Stimulated activated CD4-positive, alpha-beta T cell treated with anti-CD3 and anti-CD28 coated beads, Interleukin-2, amount 100 ng/mL, for 24 hours (primary cell): Measurements from ENCODE around the gene RAB36.
A peak's percentile ranks its signal among the peaks of the same experiment; 100 is the strongest.

Source experiments
- DNase-seq, 2 donors: peaks; one replicate each; pipeline ENCODE4 v3.0.0-alpha.2; 2020

The RAB36 gene

GRCh38 chr22:23144932-23145877, at the start of gene RAB36:
Gene RAB36, plus strand, starts transcription at chr22:23145477. Its CDS starts 1,140 bp downstream, at chr22:23146617.
- DNase-seq = peak; percentile 83 to 87

GRCh38 chr22:23095733-23096342, 49.4 kb upstream of the RAB36 start:
- DNase-seq = no peak

- DNase-seq = no peak
Observed at GRCh38 chr22:23097412-23098229, 47.7 kb upstream of the RAB36 start.

- no peak for DNase-seq
Observed at GRCh38 chr22:23098230-23098705, 47.0 kb upstream of the RAB36 start.

- no peak for DNase-seq
Observed at GRCh38 chr22:23098718-23099530, 46.4 kb upstream of the RAB36 start.

- DNase-seq = no peak
Observed at GRCh38 chr22:23099531-23099804, 45.8 kb upstream of the RAB36 start.

GRCh38 chr22:23100124-23100801, 45.0 kb upstream of the RAB36 start:
- no peak for DNase-seq

GRCh38 chr22:23101524-23101923, 43.8 kb upstream of the RAB36 start:
- no peak for DNase-seq

- DNase-seq = no peak
Observed at GRCh38 chr22:23102002-23102655, 43.1 kb upstream of the RAB36 start.

- DNase-seq = no peak
Observed at GRCh38 chr22:23102776-23103175, 42.5 kb upstream of the RAB36 start.

- DNase-seq = no peak
Observed at GRCh38 chr22:23103199-23103954, 41.9 kb upstream of the RAB36 start.

GRCh38 chr22:23104187-23104971, 40.9 kb upstream of the RAB36 start:
- no peak for DNase-seq

- DNase-seq = no peak
Observed at GRCh38 chr22:23105304-23105703, 40.0 kb upstream of the RAB36 start.

GRCh38 chr22:23105919-23106318, 39.4 kb upstream of the RAB36 start:
- no peak for DNase-seq

GRCh38 chr22:23106344-23106743, 38.9 kb upstream of the RAB36 start:
- DNase-seq = no peak

GRCh38 chr22:23106906-23107367, 38.3 kb upstream of the RAB36 start:
- DNase-seq = no peak

GRCh38 chr22:23107487-23108248, 37.6 kb upstream of the RAB36 start:
- DNase-seq = no peak

- no peak for DNase-seq
Observed at GRCh38 chr22:23108249-23109078, 36.8 kb upstream of the RAB36 start.
